ENCODE results near the gene HSD17B8.

Gene HSD17B8

DNA sequence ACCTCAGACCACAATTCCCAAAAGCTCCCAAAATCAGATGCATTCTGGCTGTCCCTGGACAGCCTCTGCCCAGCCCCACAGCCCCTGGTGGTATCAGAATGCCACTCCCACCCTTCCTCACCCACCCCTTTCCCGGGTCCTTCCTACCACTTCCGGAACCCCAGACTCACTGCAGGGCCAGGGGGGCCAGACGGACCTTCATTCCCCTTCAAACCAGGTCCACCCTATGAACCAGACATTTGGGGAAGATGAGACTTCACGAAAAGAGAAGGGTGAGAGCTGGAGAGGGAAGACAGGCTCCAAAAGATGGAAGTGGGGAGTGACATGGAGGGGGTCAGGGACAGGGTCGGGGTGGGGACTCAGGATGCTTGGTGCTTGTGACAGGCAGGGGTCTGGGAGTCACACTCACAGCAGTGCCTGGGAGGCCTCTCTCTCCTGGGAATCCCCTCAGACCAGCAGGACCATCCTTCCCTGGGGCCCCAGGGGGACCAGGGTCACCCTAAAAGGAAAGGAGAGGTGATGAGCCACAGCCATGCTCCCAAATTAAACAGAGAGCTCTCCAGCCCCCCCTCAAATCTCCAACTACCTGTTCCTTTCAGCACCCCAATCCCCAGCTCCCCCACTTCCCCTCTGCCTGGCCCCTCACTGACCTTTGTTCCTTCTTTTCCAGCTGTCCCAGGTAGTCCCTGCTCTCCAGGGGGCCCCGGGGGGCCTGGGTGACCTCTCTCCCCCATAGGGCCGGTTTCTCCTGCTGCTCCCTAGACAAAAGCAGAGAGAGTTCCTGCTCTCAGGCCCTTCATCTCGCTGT, 32.4 kb upstream of the HSD17B8 start:
- DNase-seq (ENCODE audit: low read depth): no peak

DNA sequence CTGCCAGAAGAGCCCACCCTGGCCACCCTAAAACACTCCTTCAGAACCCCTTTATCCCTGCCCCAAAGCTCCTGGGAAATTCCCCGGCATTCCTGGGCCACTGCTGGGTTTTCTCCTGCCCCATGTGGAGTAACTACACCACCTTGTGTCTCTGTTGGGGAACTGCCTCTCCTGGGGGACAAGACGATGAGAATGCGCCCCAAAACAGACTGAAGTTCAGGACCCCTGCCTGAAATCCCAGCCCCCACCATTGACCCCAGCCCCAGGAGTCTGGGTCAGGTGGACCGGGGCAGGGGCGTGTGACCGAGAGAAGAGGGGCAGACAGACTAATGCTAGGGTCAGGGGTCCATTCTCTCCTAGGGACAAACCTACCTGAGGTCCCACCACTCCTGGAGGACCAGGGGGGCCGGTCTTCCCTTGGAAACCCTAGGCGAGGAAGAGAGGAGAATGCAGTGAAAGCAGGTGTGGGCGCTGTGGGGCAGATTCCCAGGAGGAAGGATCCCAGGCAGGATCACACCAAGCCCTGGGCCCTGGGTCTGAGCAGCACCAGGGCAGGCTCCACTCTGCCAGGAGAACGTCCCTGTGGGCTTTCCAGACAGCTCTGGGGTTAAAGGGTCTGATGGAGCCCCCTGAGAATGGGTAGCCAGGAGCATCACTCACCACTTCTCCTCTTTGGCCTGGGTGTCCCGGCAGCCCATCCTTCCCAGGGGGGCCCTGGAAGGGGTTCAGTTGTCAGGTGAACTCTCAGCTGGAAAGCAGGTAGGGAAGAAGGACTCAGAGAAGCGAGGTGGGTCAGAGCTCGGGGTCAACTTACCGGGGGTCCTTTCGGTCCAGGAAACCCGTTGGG, 31.5 kb upstream of the HSD17B8 start:
- peak; percentile 20 for DNase-seq (ENCODE audit: low read depth)

- no peak for DNase-seq (ENCODE audit: low read depth)
Measured at GRCh38 chr6:33173535-33174180, 30.8 kb upstream of the HSD17B8 start.

GRCh38 chr6:33174784-33175183, 29.7 kb upstream of the HSD17B8 start:
- no peak for DNase-seq (ENCODE audit: low read depth)

GRCh38 chr6:33175436-33176069, 28.9 kb upstream of the HSD17B8 start:
- no peak for DNase-seq (ENCODE audit: low read depth)

DNA sequence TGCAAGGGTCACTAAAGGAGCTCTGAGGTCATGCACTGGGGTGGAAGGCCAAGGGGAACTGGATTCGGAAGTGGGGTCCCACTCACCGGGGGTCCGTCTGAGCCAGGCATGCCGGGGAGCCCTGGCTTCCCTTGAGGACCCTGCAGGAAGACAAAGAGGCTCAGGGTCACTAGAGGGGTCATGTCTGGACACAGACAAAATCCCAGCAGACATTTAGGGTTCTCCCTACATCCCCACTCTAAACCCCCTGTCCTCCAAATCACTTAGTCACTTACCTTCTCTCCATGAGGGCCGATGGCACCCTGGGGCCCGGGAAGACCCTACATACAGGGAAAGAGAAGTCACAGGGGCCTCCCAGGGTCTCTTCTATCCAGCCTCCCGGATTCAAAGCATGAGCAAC, 27.5 kb upstream of the HSD17B8 start:
- no peak for DNase-seq (ENCODE audit: low read depth)

DNA sequence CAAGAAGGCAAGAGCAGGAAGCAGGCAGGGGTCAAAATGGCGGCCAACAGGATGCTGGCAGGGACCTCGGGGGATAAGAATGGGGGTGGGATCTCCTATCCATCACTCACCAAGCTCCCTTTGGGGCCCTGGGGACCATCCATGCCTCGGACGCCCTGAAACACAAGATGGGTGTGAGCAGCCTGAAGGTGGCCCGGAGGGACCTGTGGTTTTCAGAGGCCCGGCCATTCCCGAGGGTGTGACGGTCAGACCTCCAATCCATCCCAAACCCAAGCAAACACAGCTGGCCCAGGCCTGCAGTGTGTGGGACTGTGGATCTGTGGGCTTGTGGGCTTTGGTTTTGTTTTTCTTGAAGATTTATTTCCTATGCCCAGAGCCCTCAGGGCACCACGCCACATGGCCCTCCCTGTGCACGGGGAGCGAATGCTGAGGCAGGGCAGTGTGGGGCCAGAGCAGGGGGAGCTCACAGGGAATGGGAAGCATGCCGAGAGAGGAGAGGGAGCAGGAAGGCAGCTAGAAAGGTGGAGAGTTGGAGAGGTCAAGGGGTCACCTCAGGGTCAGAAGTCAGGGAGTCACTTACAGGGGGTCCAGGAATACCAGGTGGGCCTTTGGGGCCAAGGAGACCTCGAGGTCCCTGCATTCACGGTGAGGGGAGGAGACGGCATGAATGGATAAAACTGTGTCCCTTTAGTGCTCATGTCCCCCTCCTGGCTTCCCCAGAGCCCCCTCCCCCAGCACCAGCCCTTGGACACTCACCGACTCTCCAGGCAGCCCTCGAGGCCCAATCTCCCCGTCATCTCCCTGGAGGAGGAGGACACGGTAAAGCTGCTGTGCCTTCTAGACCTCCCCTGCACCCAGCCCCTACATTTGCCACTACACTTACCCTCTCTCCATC, 26.7 kb upstream of the HSD17B8 start:
- DNase-seq (ENCODE audit: low read depth): no peak

DNA sequence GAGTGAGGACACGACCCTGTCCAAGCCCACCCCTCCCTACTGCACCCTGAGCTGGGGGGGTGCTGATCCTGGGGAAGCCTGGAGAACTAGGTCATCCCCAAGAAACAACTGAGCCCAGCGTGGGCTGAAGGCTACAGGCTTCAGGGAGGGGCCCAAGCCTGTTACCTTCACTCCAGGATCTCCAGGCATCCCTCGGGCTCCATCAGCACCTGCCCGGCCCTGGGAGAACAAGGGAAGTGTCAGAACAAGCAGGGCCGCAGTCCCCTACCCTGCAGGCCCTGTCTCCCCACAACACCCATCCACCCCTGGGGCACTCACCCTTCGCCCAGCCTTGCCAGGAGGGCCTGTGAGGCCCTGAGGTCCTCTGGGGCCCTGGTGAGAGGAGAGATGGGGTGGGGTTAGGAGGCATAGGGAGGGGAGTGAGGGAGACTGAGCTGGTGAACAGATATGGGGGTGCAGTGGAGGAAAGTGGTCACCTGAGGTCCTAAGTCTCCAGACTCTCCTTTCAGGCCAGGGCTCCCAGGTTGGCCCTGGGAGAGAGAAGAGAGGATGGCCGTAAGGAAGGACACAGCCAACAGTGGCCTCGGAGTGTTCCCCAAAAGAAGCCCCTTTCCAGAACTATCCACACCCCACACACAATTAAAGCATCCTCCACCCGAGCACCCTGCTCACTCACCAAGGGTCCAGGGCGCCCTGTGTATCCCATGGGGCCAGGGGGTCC, 25.5 kb upstream of the HSD17B8 start:
- DNase-seq (ENCODE audit: low read depth): no peak

GRCh38 chr6:33181141-33181540, 23.3 kb upstream of the HSD17B8 start:
- DNase-seq (ENCODE audit: low read depth): no peak

GRCh38 chr6:33183071-33183683, 21.3 kb upstream of the HSD17B8 start:
- DNase-seq (ENCODE audit: low read depth): no peak

DNA sequence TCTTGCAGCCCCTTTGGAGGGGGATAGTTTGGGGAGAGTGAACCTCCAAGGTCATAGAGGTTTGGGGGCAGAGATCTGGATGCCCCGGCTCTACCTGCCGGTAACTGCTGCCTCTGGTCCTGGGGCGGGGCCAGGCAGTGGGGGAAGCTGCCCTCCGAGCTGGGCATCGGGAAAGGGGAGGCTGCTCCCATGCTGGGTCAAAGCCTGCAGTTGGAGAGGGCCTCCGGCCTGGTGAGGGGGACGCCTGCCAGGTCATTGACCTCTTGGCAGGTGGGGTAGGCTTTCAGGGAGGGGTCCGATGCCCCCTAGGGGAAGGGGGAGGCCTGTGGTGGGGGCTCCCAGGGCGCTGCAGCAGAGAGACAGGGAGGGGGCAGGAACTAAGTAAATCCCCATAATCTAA, 19.3 kb upstream of the HSD17B8 start:
- DNase-seq (ENCODE audit: low read depth): no peak

- DNase-seq (ENCODE audit: low read depth): no peak
Measured at GRCh38 chr6:33185654-33186187, 18.7 kb upstream of the HSD17B8 start.

GRCh38 chr6:33187809-33188208, 16.6 kb upstream of the HSD17B8 start:
- no peak for DNase-seq (ENCODE audit: low read depth)

GRCh38 chr6:33189164-33189563, 15.3 kb upstream of the HSD17B8 start:
- DNase-seq (ENCODE audit: low read depth): no peak

DNA sequence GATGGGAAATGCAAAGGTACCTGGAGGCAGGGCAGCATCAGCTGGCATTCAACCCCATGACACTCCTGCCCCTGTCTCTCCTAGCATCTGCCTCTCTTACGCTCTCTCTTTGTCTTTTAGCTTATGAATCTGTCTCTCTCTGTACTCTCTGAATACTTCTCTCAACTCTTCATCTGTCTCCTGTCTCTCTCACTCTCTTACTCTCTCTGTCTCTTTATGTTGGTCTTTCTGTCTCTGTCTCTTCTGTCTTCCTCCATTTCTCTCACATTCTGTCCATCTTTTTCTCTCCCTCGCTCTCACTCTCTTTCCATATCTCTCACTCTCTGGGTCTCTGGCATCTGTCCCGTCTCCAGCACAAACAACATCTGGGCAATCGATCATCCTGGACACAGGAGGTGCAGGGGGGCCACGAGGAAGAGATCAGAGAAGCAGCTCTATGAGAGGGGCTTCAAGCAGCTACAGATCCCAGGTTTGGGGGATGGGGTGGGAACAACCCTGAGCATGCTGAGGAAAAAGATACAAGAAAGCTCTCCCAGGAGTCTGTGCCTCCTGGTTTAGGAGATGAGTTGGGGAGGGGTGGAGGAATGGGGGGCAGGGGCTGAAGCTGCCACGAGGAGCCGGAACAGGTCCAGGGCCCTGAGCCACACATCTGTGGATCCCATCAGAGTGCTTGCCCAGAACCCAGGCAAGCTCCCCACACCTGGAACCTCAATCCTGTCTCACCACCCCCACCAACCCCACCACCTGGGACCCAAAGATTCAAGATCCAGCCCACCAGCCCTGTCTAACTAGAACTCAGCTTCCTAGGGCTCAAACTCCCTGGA, 14.6 kb upstream of the HSD17B8 start:
- no peak for DNase-seq (ENCODE audit: low read depth)

DNA sequence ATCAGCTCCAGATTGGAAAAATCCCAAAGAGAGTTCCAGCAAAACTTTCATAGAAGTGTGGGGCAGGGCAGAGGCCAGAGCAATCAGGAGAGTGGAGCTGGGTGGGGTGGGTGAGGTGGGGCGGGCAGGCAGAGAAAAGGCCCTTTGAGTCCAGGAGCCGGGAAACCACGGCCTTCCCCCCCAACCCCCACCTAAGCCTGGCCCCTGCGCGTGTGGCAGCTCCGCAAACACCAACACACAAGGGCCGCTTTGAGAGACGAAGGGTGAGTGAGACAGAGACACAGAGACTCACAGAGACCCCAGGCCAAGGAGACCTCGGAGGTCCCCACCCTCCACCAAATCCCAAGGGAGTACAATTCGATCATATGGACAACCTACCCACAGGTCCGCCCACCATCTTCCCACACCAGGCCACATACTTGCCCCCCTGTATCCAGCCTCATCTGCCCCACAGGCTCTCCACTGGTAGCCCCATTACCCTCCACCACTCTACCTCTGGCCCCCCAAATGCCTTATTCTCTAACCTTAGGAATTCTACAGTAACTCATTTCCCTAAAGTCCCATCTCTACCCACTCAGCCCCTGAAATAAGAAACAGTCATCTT, 13.8 kb upstream of the HSD17B8 start:
- DNase-seq (ENCODE audit: low read depth): no peak

DNA sequence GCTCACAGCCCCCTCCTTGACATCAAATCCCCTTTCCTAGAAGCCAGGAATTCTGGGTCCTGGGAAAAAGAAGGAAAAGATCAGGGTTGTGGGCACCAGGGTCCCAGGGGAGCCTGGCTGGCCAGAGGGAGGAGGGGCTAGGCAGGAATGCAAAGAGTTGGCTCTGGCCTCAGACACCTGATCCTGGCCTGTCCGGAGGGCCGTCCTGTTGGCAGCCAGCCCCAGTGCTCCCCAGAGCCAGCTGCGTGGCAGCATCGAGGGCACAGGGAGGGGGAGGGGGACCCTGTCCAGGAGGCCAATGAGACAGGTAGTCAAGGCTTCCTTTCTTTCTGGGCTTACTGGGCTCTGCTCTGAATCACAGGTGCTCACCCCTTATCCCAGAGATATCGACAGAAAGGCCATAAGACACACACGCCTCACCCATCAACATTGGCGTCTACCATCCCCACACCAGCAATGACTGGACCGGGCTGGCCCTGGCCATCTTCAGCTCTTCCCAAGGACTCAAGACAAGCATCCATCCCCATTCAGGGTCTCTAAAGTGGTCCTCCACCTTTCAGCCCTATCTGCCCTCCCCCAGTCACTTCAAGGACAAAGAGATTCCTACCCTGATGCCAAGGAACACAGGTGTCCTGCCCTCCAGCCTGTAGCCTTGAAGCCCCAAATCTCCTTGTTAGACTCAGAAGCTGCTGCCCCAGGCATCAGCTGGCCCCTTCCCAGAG, 12.9 kb upstream of the HSD17B8 start:
- no peak for DNase-seq (ENCODE audit: low read depth)

DNA sequence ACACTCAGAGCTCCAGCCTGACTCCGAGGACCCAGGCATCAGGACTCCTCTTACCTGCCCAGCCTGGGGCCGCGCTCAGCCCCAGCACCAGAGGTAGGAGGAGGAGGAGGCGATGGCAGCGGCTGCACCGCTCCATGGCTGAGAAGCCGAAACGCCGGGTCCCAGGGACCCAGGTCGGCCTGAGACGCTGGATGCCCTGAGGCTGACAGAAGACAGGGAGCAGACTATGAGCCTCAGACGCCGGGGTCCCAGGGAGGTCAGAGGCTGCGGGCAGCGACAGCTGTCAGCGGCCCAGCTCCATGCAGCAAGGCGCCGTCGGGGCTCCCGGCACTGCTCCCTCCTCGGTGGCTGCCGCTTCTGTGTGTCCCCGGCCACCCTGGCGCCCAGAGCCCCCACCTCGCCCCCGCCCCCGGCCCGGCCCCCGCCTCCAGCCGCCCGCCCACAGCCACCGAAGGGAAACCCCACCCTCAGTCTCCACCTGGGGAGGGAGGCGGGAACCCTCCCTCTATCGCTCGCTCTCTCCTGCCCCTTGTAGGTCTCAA, 12.3 kb upstream of the HSD17B8 start, which contains the start of gene COL11A2:
COL11A2 (minus strand) TSS at position 363 of the 542 bp plus-strand sequence; CDS start at position 136, 227 bp downstream.
- DNase-seq (ENCODE audit: low read depth): no peak
